Testis (tissue), 2 donors: ENCODE results near the gene NLN.

ENCODE experiments used
- CTCF ChIP-seq, 3 experiments: fragments of 450-650 bp in 2 of 3; fragments of 200-600 bp in 1 of 3; sonication (generic) in 1 of 3; IDR thresholded peaks; one replicate each; pipeline ENCODE4 v1.5.1; 2016 to 2019; ENCODE audit warnings: antibody characterized with exemption in 3 of 3, mild to moderate bottlenecking in 2 of 3, moderate library complexity in 1 of 3
- POLR2A ChIP-seq: fragments of 450-650 bp; IDR thresholded peaks from one replicate; pipeline ENCODE4 v1.6.1; 2017; ENCODE audit warnings: antibody characterized with exemption, mild to moderate bottlenecking, moderate library complexity

GRCh38 chr5:65672796-65673195 lies 49.2 kb upstream of the NLN start:
- no peak for TF ChIP-seq CTCF (IDR thresholded peaks at IDR 0.05)
- no peak for TF ChIP-seq POLR2A
